GM23248 (cell line): ENCODE data around the gene PHACTR4. TPM values are rescaled to one million over a fixed set of nuclear protein-coding genes. Genes with fewer than 3 reads are reported as not detected.
"Not testable (repeated sequence)": the region's sequence is repeated elsewhere in the genome, so short reads cannot be mapped to it uniquely, and the experiment has no call there.

Source experiments
- DNase-seq: peaks from one replicate; pipeline ENCODE4 v3.0.0-alpha.2; 2015
- H2AFZ ChIP-seq: fragments of 200-600 bp; sonication (generic); 2 replicates; pipeline ENCODE4 v1.6.1; 2016; ENCODE audit warnings: antibody characterized with exemption
- H3F3A ChIP-seq: fragments of 200-600 bp; sonication (generic); 2 replicates; pipeline ENCODE4 v1.6.1; 2016; ENCODE audit warnings: mild to moderate bottlenecking, antibody characterized with exemption, mixed run types; ENCODE audit not compliant: insufficient read depth
- H3K27ac ChIP-seq: fragments of 200-600 bp; sonication (generic); 2 replicates; pipeline ENCODE4 v1.5.1; 2016; ENCODE audit warnings: mild to moderate bottlenecking
- H3K27me3 ChIP-seq: fragments of 200-600 bp; sonication (generic); replicated peaks from 2 replicates; pipeline ENCODE4 v1.6.1; 2016; ENCODE audit warnings: mild to moderate bottlenecking; ENCODE audit not compliant: insufficient read depth
- H3K36me3 ChIP-seq: fragments of 200-600 bp; sonication (generic); 2 replicates; pipeline ENCODE4 v1.6.1; 2016; ENCODE audit warnings: low read depth, mild to moderate bottlenecking
- H3K4me1 ChIP-seq: fragments of 200-600 bp; sonication (generic); 2 replicates; pipeline ENCODE4 v1.6.1; 2016; ENCODE audit warnings: mild to moderate bottlenecking; ENCODE audit not compliant: insufficient read depth
- H3K4me2 ChIP-seq: fragments of 200-600 bp; sonication (generic); one replicate; pipeline ENCODE4 v1.6.1; 2016; ENCODE audit warnings: mild to moderate bottlenecking; ENCODE audit not compliant: unreplicated experiment
- H3K4me3 ChIP-seq: fragments of 200-600 bp; sonication (generic); 2 replicates; pipeline ENCODE4 v1.5.1; 2016; ENCODE audit warnings: mild to moderate bottlenecking
- H3K79me2 ChIP-seq: fragments of 200-600 bp; sonication (generic); 2 replicates; pipeline ENCODE4 v1.6.1; 2016; ENCODE audit warnings: mild to moderate bottlenecking; ENCODE audit not compliant: insufficient read depth
- H3K9ac ChIP-seq: fragments of 200-600 bp; sonication (generic); 2 replicates; pipeline ENCODE4 v1.6.1; 2016; ENCODE audit warnings: mild to moderate bottlenecking
- H3K9me2 ChIP-seq: fragments of 200-600 bp; sonication (generic); 2 replicates; pipeline ENCODE4 v1.6.1; 2016; ENCODE audit warnings: mixed run types, mild to moderate bottlenecking, moderate library complexity; ENCODE audit not compliant: insufficient read depth
- H3K9me3 ChIP-seq: fragments of 200-600 bp; sonication (generic); one replicate; pipeline ENCODE4 v1.6.1; 2017; ENCODE audit warnings: low read depth
- H4K20me1 ChIP-seq: fragments of 200-600 bp; sonication (generic); 2 replicates; pipeline ENCODE4 v1.6.0; 2016; ENCODE audit not compliant: insufficient read depth
- EZH2 ChIP-seq: fragments of 200-600 bp; sonication (generic); IDR thresholded peaks from 2 replicates; pipeline ENCODE4 v1.6.1; 2018; ENCODE audit warnings: antibody characterized with exemption, mild to moderate bottlenecking; ENCODE audit not compliant: insufficient read depth, poor library complexity, severe bottlenecking
- EZH2phosphoT487 ChIP-seq: fragments of 200-600 bp; sonication (generic); IDR thresholded peaks from 2 replicates; pipeline ENCODE4 v1.6.1; 2018; ENCODE audit warnings: antibody characterized with exemption, moderate library complexity, mild to moderate bottlenecking, low read depth; ENCODE audit not compliant: insufficient read depth
- WGBS, 2 experiments: methylation state at CpG; one replicate each; pipeline ENCODE4 v1.1.6; 2015 to 2017; ENCODE audit warnings: low lambda C conversion rate in 2 of 2, low coverage in 1 of 2; ENCODE audit errors: missing lambda C conversion rate in 2 of 2; 5-methylcytosine and 5-hydroxymethylcytosine counted together
- in situ Hi-C: fragments of 300-500 bp; cut with MboI; formaldehyde crosslinking; loops from 2 replicates; pipeline ENCODE4 v1.15.0; 2020
- polyA plus RNA-seq: library from polyadenylated mRNA; unstranded; fragments of >200 nt; fragmentation: Nextera tagmentation; extraction: Ambion mirVana; gene quantifications from 2 replicates; pipeline ENCODE4 v1.2.1, GENCODE V29; 2016
- total RNA-seq: library from RNA; depleted of rRNA; stranded (reverse); fragments of >200 nt; shearing (Covaris generic); gene quantifications from 2 replicates; pipeline ENCODE4 v1.2.3, GENCODE V29; 2014

PHACTR4 gene
- total and polyA plus RNA-seq, 2 experiments from 2014 or later: 5.2 to 14.3 TPM

DNA sequence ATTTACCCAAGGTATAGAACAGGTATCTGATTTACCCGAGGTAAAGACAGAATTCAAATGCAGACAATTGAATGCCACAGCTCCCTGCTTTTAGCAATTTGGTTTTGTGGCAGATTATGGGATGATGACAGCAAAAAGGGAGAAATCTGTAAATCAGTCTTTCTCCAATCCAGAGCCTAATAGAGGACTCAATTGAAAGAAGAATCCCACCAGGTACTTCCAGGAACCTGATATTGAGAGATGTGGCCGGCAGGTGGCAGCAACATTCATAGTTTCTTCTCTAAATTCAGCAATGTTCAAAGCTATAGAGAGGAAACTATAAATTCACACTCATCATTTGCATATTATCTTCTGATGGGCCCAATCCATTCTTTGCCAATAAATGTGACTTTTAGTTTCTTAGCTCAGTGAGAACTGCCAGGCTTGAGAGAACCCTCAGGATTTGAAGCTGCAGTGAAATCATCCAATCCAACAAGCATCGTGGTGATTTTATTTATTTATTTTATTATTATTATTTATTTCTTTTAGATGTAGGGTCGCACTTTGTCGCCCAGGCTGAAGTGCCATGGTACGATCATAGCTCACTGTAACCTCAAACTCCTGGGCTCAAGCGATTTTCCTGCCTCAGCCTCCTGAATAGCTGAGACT, 9.8 kb upstream of the PHACTR4 start:
- Histone ChIP-seq H3K27ac (no peak overlapping the region), H2AFZ (no peak overlapping the region), H3K4me3 (no peak overlapping the region), H3K9me3 (no peaks in the 10 kb centered on the region), H3K79me2 (no peaks in the 10 kb centered on the region), H3K4me1 (no peaks in the 10 kb centered on the region), H3F3A (no peaks in the 10 kb centered on the region; the same call in 1 of the 2 replicates), H3K27me3 (no peaks in the 10 kb centered on the region), H4K20me1 (no peaks in the 10 kb centered on the region), H3K9ac (no peak overlapping the region), H3K36me3 (no peaks in the 10 kb centered on the region), H3K9me2 (no peaks in the 10 kb centered on the region), H3K4me2 (no peak overlapping the region)
- DNase-seq: peak; percentile 72
- in situ Hi-C loops: no loop called here
- TF ChIP-seq EZH2 (no peak), EZH2phosphoT487 (no peak)
- 36 to 38% methylated on average over 7 of the region's 7 CpGs for WGBS, 2 experiments

DNA sequence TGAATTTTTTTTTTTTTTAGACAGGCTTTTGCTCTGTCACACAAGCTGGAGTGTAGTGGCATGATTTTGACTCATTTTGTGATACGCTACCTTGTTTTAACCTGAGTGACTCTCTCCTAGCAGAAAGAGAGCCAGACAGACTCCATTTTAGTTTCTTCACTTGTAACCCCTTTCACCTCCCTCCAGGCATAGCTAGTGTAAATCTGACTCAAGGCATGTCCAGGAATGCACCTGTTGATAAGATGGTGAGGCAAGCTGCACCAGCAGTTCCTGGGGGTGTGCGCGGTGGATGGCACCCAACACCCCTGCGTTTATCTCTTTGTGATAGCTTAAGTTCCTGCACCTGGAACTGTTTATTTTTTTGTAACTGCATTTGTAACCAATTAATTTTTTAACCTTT, 4.7 kb upstream of the PHACTR4 start:
- Histone ChIP-seq H3K9me3 (no peaks in the 10 kb centered on the region), H3K79me2 (no peaks in the 10 kb centered on the region), H3K36me3 (no peaks in the 10 kb centered on the region), H3K9ac (no peak overlapping the region), H3K4me1 (no peaks in the 10 kb centered on the region), H3K27ac (no peak overlapping the region), H3K4me3 (no peak overlapping the region), H4K20me1 (no peaks in the 10 kb centered on the region), H3K27me3 (no peaks in the 10 kb centered on the region), H3F3A (no peaks in the 10 kb centered on the region), H2AFZ (no peak overlapping the region), H3K9me2 (no peaks in the 10 kb centered on the region), H3K4me2 (no peak overlapping the region)
- 37 to 42% methylated on average over 4 of the region's 4 CpGs for WGBS, 2 experiments
- in situ Hi-C loops: no loop called here
- DNase-seq: no peak
- TF ChIP-seq EZH2 (no peak), EZH2phosphoT487 (no peak)

DNA sequence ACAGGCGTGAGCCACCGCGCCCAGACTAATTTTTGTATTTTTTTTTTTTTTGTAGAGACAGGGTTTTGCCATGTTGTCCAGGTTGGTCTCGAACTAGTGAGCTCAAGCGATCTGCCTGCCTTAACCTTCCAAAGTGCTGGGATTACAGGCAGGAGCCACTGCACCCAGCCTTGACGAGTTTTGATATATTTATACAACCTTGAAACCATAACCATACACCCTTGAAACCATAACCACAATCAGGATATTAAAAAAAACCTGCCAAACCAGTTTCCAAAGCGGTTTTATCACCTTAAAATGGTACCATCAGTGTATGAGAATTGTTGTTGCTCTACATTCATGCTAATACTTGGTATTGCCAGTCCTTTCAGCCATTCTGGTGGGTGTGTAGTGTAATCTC, 3.7 kb upstream of the PHACTR4 start:
- H3K9ac ChIP-seq: no peak overlapping the region
- H3K27me3 ChIP-seq: no peaks in the 10 kb centered on the region
- no peaks in the 10 kb centered on the region for H3K4me1 ChIP-seq
- peaks cover 4% of the 10 kb centered on the region; the same call in 1 of the 2 replicates for H3F3A ChIP-seq
- no peaks in the 10 kb centered on the region for H3K36me3 ChIP-seq
- H4K20me1 ChIP-seq: no peaks in the 10 kb centered on the region
- peaks cover 4% of the 10 kb centered on the region for H3K79me2 ChIP-seq
- no peak for TF ChIP-seq EZH2phosphoT487
- TF ChIP-seq EZH2: no peak
- in situ Hi-C loops: no loop called here
- WGBS, 2 experiments: 82 to 83% methylated on average over 7 of the region's 7 CpGs
- no peaks in the 10 kb centered on the region for H3K9me2 ChIP-seq
- H3K4me2 ChIP-seq: no peak overlapping the region
- H2AFZ ChIP-seq: no peak overlapping the region
- no peaks in the 10 kb centered on the region for H3K9me3 ChIP-seq
- no peak for DNase-seq
- no peak overlapping the region for H3K27ac ChIP-seq
- no peak overlapping the region for H3K4me3 ChIP-seq

DNA sequence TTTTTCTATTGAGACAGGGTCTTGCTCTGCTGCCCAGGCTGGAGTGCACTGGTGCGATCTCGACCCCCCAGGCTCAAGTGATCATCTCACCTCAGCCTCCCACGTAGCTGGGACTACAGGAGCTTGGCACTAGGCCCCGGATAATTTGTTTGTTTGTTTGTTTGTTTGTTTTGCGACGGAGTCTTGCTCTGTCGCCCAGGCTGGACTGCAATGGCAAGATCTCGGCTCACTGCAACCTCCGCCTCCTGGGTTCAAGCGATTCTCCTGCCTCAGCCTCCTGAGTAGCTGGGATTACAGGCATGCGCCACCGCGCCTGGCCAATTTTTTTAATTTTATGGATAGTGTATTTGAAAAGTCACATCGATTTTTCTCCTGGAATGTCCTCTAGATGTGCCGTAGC, 932 bp upstream of the PHACTR4 start:
- H3K4me3 ChIP-seq, DNase-seq, in situ Hi-C loops, H3K27ac ChIP-seq, H3K9me3 ChIP-seq, H3K4me1 ChIP-seq, H3K9me2 ChIP-seq, H4K20me1 ChIP-seq, H3F3A ChIP-seq, H3K27me3 ChIP-seq, H3K4me2 ChIP-seq, H3K36me3 ChIP-seq, H3K9ac ChIP-seq: not testable (repeated sequence)
- Histone ChIP-seq H2AFZ (peak overlapping the region; percentile 97), H3K79me2 (peaks cover 32% of the 10 kb centered on the region)
- 98 to 99% methylated on average over 15 of the region's 15 CpGs for WGBS, 2 experiments
